Omental fat pad (tissue), 4 donors: Measurements from ENCODE around the gene SOX8. TPM values are rescaled to one million over a fixed set of nuclear protein-coding genes. Genes with fewer than 3 reads are reported as not detected.

Experiments
- ATAC-seq: fragments of 150-250 bp; one replicate; pipeline ENCODE4 v1.9.1; 2016; ENCODE audit warnings: mild to moderate bottlenecking, moderate library complexity; ENCODE audit not compliant: low FRiP score
- DNase-seq: peaks from one replicate; pipeline ENCODE4 v3.0.0-alpha.2; 2019; ENCODE audit warnings: low spot score
- total RNA-seq, 4 donors: library from RNA; depleted of rRNA; stranded (reverse); fragments of >200 nt; gene quantifications; one replicate each; pipeline ENCODE4 v1.1.0, GENCODE V29; 2016
- TF ChIP-seq, protein P1 (sequence below), 3 donors: fragments of 450-650 bp; IDR thresholded peaks; one replicate each; pipeline ENCODE4 v1.5.1; 2016 to 2017; ENCODE audit warnings: antibody characterized with exemption in 3 of 3, mild to moderate bottlenecking in 3 of 3, moderate library complexity in 2 of 3

Gene SOX8
- total RNA-seq, 4 donors from 2014 or later: 0.19 to 2.9 (median 1.2) TPM

DNA sequence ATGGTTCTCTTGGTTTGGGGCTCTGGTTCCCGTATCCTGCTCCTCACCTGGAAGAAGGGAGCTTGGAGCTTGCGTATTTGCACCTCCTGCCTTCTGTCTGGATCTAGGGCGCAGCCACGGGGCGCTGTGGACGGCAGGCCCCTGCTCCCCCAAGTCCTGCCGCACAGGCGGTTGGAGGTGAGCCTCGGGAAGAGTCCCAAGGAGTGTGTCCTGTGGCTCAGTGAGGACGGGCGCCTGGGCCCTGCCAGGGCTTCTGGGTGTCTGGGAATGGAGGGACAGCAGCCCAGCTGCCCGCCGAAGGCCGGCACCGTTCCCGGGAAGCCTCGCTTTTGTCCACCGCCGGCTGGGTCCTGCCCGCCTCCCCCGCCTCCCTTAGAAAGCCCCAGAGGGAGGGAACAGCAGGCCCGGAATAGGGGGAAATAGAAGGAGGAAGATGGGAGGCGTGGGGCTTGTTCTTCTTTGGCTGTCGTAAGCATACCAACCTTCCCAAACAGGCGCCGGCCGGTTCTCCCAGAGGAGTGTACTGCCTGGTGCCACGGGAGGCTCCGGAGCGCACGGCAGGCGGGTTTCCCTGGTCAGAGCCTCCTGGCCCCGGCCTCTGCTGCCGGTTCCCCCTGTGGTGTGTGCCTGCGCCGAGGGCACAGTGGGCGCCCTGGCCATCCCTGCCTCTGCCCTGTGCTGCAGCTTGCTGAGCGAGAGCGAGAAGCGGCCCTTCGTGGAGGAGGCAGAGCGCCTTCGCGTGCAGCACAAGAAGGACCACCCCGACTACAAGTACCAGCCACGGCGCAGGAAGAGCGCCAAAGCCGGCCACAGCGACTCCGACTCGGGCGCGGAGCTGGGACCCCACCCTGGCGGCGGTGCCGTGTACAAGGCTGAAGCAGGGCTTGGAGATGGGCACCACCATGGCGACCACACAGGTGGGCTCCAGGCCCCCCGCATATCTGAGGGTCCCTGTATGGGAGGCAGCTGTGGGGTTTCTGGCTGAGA lies 1.8 kb downstream of the SOX8 start:
- ATAC-seq (no peak), DNase-seq (no peak)
- TF ChIP-seq, protein P1, sequence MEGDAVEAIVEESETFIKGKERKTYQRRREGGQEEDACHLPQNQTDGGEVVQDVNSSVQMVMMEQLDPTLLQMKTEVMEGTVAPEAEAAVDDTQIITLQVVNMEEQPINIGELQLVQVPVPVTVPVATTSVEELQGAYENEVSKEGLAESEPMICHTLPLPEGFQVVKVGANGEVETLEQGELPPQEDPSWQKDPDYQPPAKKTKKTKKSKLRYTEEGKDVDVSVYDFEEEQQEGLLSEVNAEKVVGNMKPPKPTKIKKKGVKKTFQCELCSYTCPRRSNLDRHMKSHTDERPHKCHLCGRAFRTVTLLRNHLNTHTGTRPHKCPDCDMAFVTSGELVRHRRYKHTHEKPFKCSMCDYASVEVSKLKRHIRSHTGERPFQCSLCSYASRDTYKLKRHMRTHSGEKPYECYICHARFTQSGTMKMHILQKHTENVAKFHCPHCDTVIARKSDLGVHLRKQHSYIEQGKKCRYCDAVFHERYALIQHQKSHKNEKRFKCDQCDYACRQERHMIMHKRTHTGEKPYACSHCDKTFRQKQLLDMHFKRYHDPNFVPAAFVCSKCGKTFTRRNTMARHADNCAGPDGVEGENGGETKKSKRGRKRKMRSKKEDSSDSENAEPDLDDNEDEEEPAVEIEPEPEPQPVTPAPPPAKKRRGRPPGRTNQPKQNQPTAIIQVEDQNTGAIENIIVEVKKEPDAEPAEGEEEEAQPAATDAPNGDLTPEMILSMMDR (IDR thresholded peaks at IDR 0.05): no peak

DNA sequence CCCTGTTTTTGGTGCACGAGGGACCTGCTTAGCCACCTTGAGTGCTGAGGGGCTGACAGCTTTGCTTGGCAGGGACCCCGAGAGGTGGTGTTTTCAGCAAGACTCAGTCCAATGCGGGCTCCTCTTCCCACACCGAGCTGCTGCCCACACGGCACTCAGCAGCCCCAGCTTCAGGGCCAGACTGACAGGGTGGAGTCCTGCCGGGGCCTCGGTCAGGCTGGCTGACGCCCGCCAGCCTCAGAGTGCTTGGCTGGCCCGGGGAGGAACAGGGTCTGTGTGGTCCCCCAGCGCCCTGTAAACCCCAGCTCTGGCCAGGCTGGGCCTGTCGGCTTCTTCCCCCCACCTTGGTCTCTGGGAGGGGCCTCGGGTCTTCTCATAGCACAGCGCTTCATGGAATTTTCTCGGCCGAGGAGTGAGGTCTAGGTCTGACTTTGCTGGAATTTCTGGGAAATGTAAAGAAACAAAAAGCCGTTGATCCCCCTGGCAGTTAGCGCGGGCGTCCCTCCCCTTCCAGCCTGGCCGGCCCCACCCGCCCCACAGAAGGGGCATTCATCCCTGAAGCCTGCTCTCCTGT lies 2.6 kb downstream of the SOX8 start:
- TF ChIP-seq, protein P1 (IDR thresholded peaks at IDR 0.05): no peak
- no peak for DNase-seq

DNA sequence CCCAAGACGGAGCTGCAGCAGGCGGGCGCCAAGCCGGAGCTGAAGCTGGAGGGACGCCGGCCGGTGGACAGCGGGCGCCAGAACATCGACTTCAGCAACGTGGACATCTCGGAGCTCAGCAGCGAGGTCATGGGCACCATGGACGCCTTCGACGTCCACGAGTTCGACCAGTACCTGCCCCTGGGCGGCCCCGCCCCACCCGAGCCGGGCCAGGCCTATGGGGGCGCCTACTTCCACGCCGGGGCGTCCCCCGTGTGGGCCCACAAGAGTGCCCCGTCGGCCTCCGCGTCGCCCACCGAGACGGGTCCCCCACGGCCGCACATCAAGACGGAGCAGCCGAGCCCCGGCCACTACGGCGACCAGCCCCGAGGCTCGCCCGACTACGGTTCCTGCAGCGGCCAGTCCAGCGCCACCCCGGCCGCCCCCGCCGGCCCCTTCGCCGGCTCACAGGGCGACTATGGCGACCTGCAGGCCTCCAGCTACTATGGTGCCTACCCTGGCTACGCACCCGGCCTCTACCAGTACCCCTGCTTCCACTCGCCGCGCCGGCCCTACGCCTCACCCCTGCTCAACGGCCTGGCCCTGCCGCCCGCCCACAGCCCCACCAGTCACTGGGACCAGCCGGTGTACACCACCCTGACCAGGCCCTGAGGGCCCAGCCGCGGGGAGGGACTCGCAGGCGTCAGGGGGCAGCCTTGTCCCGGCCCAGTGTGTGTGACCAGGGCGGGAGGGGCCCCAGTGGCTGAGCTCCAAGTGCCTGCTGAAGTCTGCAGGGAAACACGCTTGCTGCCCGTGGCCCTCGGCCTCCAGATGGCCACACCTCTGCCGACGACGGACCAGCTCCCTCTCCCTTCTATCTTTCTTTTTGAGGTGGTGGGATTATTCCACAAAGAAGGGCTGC lies 3.4 kb downstream of the SOX8 start:
- TF ChIP-seq, protein P1 (IDR thresholded peaks at IDR 0.05): no peak
- DNase-seq: no peak

More for the DNA sequence above, 2.6 kb downstream of the SOX8 start:
- ATAC-seq: no peak

DNA sequence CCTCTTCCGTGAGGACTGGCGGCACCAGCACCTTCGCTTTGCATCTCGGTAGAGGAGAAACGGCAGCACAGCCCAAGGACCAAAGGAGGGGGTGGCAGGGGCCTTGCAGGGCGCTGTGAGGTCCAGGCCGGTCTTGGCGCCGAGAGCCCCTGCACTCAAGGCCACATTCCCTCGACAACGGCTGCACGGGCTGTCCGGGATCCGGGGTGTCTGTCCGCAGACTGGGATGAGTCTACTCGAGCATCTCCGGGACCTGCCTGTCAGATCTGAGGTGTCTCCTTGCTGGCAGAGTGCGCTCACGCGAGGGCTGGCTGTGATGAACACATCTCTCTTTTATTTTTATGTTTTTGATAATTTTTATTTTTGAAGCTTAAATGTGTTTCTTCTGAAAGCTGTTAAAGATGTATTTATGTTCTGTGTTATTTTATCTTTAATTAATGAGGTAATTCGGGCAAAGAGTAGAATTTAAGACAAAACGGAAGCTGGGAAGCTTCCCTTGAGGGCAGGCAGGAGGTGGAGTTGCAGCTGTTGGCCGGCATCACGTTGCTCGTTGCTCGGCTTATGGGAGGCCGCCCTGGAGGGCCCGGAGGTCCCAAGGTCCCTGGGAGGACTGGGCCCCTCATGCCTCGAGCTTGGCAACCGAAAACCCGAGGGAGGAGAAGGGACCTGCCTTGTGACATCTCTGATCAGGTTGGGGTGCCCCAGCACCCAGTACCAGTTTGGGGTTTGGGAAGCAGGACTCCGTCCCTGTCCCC lies 4.3 kb downstream of the SOX8 start:
- ATAC-seq: no peak
- DNase-seq: no peak
- TF ChIP-seq, protein P1 (IDR thresholded peaks at IDR 0.05): no peak

More for the DNA sequence above, 3.4 kb downstream of the SOX8 start:
- no peak for ATAC-seq

DNA sequence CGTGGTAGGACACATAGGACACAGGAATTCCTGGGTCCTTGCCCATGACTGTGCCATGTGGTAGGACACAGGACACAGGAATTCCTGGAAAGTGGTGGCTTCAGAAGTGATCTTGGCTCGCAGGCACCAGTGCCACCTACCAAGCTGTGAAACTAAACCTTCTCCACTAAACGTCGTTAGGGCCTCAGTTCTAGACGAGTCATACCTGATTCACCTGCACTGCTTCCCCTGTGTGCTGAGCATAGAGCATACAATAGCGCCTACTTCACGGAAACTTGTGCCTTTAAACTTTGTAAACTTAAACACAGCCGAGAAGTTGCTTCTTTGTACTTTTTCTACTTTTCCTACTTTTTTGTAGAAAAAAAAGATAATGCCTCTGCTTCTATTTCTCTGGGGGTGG lies 4.8 kb downstream of the SOX8 start:
- DNase-seq: no peak
- no peak for ATAC-seq
- TF ChIP-seq, protein P1 (IDR thresholded peaks at IDR 0.05): no peak

DNA sequence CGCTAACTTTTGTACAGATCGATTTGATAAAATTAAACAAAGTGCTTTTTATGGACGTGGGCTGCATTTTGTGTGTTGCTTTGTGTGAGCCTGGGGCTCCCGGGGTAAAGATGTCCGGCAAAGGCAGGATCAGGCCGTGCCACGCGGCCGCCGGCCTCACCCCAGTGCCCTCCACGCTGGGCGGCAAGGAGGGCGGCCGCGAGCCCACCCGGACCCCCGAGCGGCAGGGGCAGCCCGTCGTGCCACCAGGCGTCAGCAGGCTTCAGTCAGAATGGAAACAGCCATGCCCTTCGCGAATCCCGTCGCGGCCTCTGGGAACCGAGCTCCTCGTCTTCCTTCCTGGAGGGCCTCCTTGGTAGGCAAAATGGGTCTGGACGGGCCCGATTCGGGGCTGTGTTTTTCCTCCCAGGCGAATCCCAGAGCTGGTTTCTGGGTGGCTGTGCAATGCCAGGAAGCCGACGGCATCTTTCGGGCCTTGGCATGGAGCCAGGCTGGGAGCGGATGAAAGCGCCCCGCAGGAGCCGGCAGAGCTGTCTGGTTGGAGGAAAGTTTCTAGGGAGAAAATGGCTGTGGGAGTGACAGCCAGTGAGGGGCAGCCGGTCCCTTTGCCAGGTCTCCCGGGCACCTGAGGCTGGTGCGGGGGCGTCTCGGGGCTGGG lies 5.5 kb downstream of the SOX8 start:
- DNase-seq: no peak
- TF ChIP-seq, protein P1 (IDR thresholded peaks at IDR 0.05): no peak
- ATAC-seq: no peak
